H1 (cell line): Measurements from ENCODE around the gene ZNF471. TPM values are rescaled to one million over a fixed set of nuclear protein-coding genes. Genes with fewer than 3 reads are reported as not detected.
A peak's percentile ranks its signal among the peaks of the same experiment; 100 is the strongest.

Experiments
- CTCF ChIA-PET: fragments of 300-600 bp; sonication (Branson Sonifier 250); formaldehyde crosslinking; loops from one replicate; lab custom pipeline; 2021; ENCODE audit not compliant: partially characterized antibody; lab: Charles Lee
- POLR2A ChIA-PET: fragments of 300-600 bp; sonication (Branson Sonifier 250); formaldehyde crosslinking; loops from one replicate; lab custom pipeline; 2021; ENCODE audit warnings: inconsistent platforms; ENCODE audit not compliant: partially characterized antibody; lab: Charles Lee
- DNase-seq, 2 experiments: peaks; one replicate each; pipeline versions ENCODE4 v3.0.0 to v3.0.0-alpha.2; 2010 to 2022; ENCODE audit warnings: low spot score in 2 of 2, low read depth in 1 of 2, mixed read lengths in 1 of 2
- FAIRE-seq: peaks from 2 replicates; lab custom pipeline; 2011; peaks lifted over from hg19 to GRCh38; lab: Jason Lieb, UNC
- H2AFZ ChIP-seq: 2 replicates; pipeline ENCODE4 v1.8.1; 2012; ENCODE audit warnings: low read length, inconsistent platforms
- H2AK5ac ChIP-seq: 2 replicates; pipeline ENCODE4 v1.6.1; 2013; ENCODE audit warnings: low read depth, low read length
- H2BK120ac ChIP-seq: replicated peaks from 2 replicates; pipeline ENCODE3; 2013; ENCODE audit warnings: low read depth, low read length, inconsistent platforms
- H2BK12ac ChIP-seq: 2 replicates; pipeline ENCODE4 v1.6.1; 2013; ENCODE audit warnings: low read depth, low read length
- H2BK15ac ChIP-seq: 2 replicates; pipeline ENCODE4 v1.6.1; 2013; ENCODE audit warnings: low read length
- H2BK20ac ChIP-seq: 2 replicates; pipeline ENCODE4 v1.6.1; 2013; ENCODE audit warnings: low read length
- H2BK5ac ChIP-seq: 2 replicates; pipeline ENCODE4 v1.6.1; 2013; ENCODE audit warnings: low read depth, low read length
- H3K14ac ChIP-seq: 2 replicates; pipeline ENCODE4 v1.6.1; 2013; ENCODE audit warnings: inconsistent platforms; ENCODE audit not compliant: insufficient read length
- H3K18ac ChIP-seq: 2 replicates; pipeline ENCODE4 v1.6.1; 2013; ENCODE audit warnings: low read length; ENCODE audit errors: extremely low read depth
- H3K23ac ChIP-seq: 2 replicates; pipeline ENCODE4 v1.6.1; 2013; ENCODE audit warnings: inconsistent platforms; ENCODE audit not compliant: insufficient read length
- H3K23me2 ChIP-seq: 2 replicates; pipeline ENCODE4 v1.6.1; 2013; ENCODE audit warnings: low read depth, low read length
- H3K27ac ChIP-seq: 2 replicates; pipeline ENCODE4 v1.6.1; 2011; ENCODE audit warnings: low read depth, low read length, inconsistent platforms
- H3K27me3 ChIP-seq, 4 experiments: replicated peaks in 1 of 4; 1 replicate in 1 of 4; 2 replicates in 3 of 4; pipeline versions ENCODE4 v1.6.1 to v1.8.1; 2011 to 2013; ENCODE audit warnings: low read length in 3 of 4, mild to moderate bottlenecking in 3 of 4, inconsistent platforms in 2 of 4, mixed read lengths in 2 of 4, moderate library complexity in 1 of 4; ENCODE audit not compliant: control insufficient read depth in 3 of 4, insufficient read depth in 3 of 4; ENCODE audit errors: extremely low read depth in 1 of 4
- H3K36me3 ChIP-seq, 4 experiments: 2 replicates each; pipeline versions ENCODE4 v1.6.1 to v1.8.1; 2011 to 2013; ENCODE audit warnings: mild to moderate bottlenecking in 4 of 4, low read length in 3 of 4, moderate library complexity in 2 of 4, control low read depth in 1 of 4, inconsistent platforms in 1 of 4; ENCODE audit not compliant: insufficient read depth in 4 of 4, control insufficient read depth in 2 of 4
- H3K4ac ChIP-seq: replicated peaks from 2 replicates; pipeline ENCODE3; 2013; ENCODE audit warnings: low read length, low read depth, mixed read lengths, inconsistent platforms; ENCODE audit not compliant: insufficient read length
- H3K4me1 ChIP-seq, 4 experiments: replicated peaks in 1 of 4; 1 replicate in 1 of 4; 2 replicates in 3 of 4; pipeline versions ENCODE4 v1.6.1 to v1.8.1; 2011 to 2013; ENCODE audit warnings: low read length in 3 of 4, inconsistent platforms in 2 of 4, mixed read lengths in 1 of 4; ENCODE audit not compliant: insufficient read depth in 4 of 4, control insufficient read depth in 3 of 4
- H3K4me2 ChIP-seq, 2 experiments: 2 replicates each; pipeline versions ENCODE4 v1.6.1 to v1.8.1; 2011 to 2013; ENCODE audit warnings: low read depth in 2 of 2, low read length in 2 of 2, control low read depth in 1 of 2, inconsistent platforms in 1 of 2, mild to moderate bottlenecking in 1 of 2; ENCODE audit not compliant: insufficient read depth in 1 of 2
- H3K4me3 ChIP-seq, 4 experiments: fragments of 200-600, 300-600 bp in 1 of 4; sonication (generic), shearing (Covaris generic), sonication (Bioruptor Twin) in 1 of 4; 2 replicates each; pipeline versions ENCODE4 v1.5.1 to v1.8.1; 2011 to 2016; ENCODE audit warnings: low read length in 4 of 4, low read depth in 3 of 4, control low read depth in 2 of 4, inconsistent platforms in 2 of 4, mild to moderate bottlenecking in 2 of 4, mixed read lengths in 1 of 4, moderate library complexity in 1 of 4; ENCODE audit not compliant: insufficient read depth in 2 of 4; ENCODE audit errors: extremely low read depth in 1 of 4
- H3K56ac ChIP-seq: replicated peaks from 2 replicates; pipeline ENCODE3; 2013; ENCODE audit warnings: low read depth, mild to moderate bottlenecking, mixed read lengths, low read length, inconsistent platforms; ENCODE audit not compliant: insufficient read length
- H3K79me1 ChIP-seq: 2 replicates; pipeline ENCODE4 v1.6.1; 2013; ENCODE audit warnings: low read depth, low read length, control low read depth
- H3K79me2 ChIP-seq, 2 experiments: 2 replicates each; pipeline versions ENCODE4 v1.6.1 to v1.8.1; 2012 to 2013; ENCODE audit warnings: low read length in 2 of 2, mild to moderate bottlenecking in 2 of 2, inconsistent platforms in 1 of 2; ENCODE audit not compliant: insufficient read depth in 2 of 2, control insufficient read depth in 1 of 2
- H3K9ac ChIP-seq, 4 experiments: replicated peaks in 1 of 4; 1 replicate in 1 of 4; 2 replicates in 3 of 4; pipeline versions ENCODE4 v1.6.1 to v1.8.1; 2011 to 2013; ENCODE audit warnings: low read depth in 3 of 4, low read length in 3 of 4, control low read depth in 2 of 4, mild to moderate bottlenecking in 2 of 4, moderate library complexity in 2 of 4, inconsistent platforms in 1 of 4; ENCODE audit errors: extremely low read depth in 1 of 4
- H3K9me3 ChIP-seq, 2 experiments: 2 replicates each; pipeline versions ENCODE4 v1.6.1 to v1.8.1; 2012 to 2013; ENCODE audit warnings: mild to moderate bottlenecking in 2 of 2, moderate library complexity in 2 of 2, control low read depth in 1 of 2, inconsistent platforms in 1 of 2, low read depth in 1 of 2, low read length in 1 of 2, mixed read lengths in 1 of 2; ENCODE audit not compliant: insufficient read depth in 2 of 2
- H4K20me1 ChIP-seq, 2 experiments: replicated peaks in 1 of 2; 2 replicates each; pipeline versions ENCODE3 to v1.8.1; 2011 to 2013; ENCODE audit warnings: inconsistent platforms in 2 of 2, low read length in 2 of 2, mild to moderate bottlenecking in 1 of 2; ENCODE audit not compliant: insufficient read depth in 2 of 2, control insufficient read depth in 1 of 2
- H4K5ac ChIP-seq: 2 replicates; pipeline ENCODE4 v1.6.1; 2013; ENCODE audit warnings: low read length, low read depth, mixed read lengths, inconsistent platforms; ENCODE audit not compliant: insufficient read length
- H4K8ac ChIP-seq: 2 replicates; pipeline ENCODE4 v1.8.0; 2013; ENCODE audit warnings: mild to moderate bottlenecking, moderate library complexity, low read length, inconsistent platforms; ENCODE audit not compliant: insufficient read depth; ENCODE audit errors: extremely low read depth
- H4K91ac ChIP-seq: replicated peaks from 2 replicates; pipeline ENCODE3; 2013; ENCODE audit warnings: low read length, mixed read lengths, inconsistent platforms; ENCODE audit not compliant: insufficient read length
- CEBPB ChIP-seq: IDR thresholded peaks from 2 replicates; pipeline ENCODE4 v1.6.1; 2012; ENCODE audit warnings: low read depth, low read length
- RAD21 ChIP-seq, 2 experiments: IDR thresholded peaks in 1 of 2; conservative IDR thresholded peaks in 1 of 2; 2 replicates each; pipeline ENCODE4 v1.6.1; 2011; ENCODE audit warnings: low read depth in 2 of 2, low read length in 2 of 2, improper control_type of control experiment in 1 of 2, inconsistent platforms in 1 of 2, mild to moderate bottlenecking in 1 of 2, moderate library complexity in 1 of 2
- WGBS, 2 experiments: shearing (Covaris generic) in 1 of 2; methylation state at CpG; one replicate each; pipeline versions ENCODE4 v1.1.6 to v1.1.7; 2013 to 2015; ENCODE audit warnings: low lambda C conversion rate in 2 of 2, mixed read lengths in 2 of 2, inconsistent platforms in 1 of 2, low coverage in 1 of 2, missing lambda C conversion rate in 1 of 2; ENCODE audit not compliant: insufficient replicate concordance in 2 of 2, insufficient coverage in 1 of 2, insufficient read length in 1 of 2; ENCODE audit errors: extremely low coverage in 1 of 2, missing lambda C conversion rate in 1 of 2; 5-methylcytosine and 5-hydroxymethylcytosine counted together
- polyA plus RNA-seq, 7 experiments: library from polyadenylated mRNA; depleted of rRNA in 3 of 7; stranded (reverse) in 5 of 7; unstranded in 2 of 7; fragments of >200 nt in 5 of 7; fragments of 200-250 nt in 2 of 7; gene quantifications; 1 replicate in 5 of 7; 2 replicates in 1 of 7; 4 replicates in 1 of 7; pipeline versions ENCODE4 v1.2.1 to v1.2.3, GENCODE V29; 2011 to 2013; ENCODE audit warnings: missing spikeins in 2 of 7, mixed read lengths in 2 of 7
- total RNA-seq: library from RNA; stranded (reverse); fragmentation: NEBNext Ultra II Directional; extraction: Animal tissue kit (Norgen Biotek cat#: 25700); gene quantifications from 2 replicates; pipeline ENCODE4 v1.2.1, GENCODE V29; 2021

The ZNF471 gene
- total and polyA plus RNA-seq, 2 of the 8 experiments (the other 6 are each of a cell fraction or from before 2014, with no cell fraction given) = 0.73 to 0.74 TPM

- H3K4me3 ChIP-seq = no peak overlapping the region
- no peaks in the 10 kb centered on the region for H4K20me1 ChIP-seq
- H2BK5ac ChIP-seq = no peak overlapping the region
These were observed 36.1 kb downstream of the ZNF471 start for GRCh38 chr19:56543776-56544175.

More at GRCh38 chr19:56543776-56544175, 36.1 kb downstream of the ZNF471 start:
- H4K91ac ChIP-seq = no peak overlapping the region
- H4K8ac ChIP-seq = no peak overlapping the region
- no peak overlapping the region for H4K5ac ChIP-seq
- H3K4ac ChIP-seq = no peak overlapping the region
- no peak overlapping the region for H2BK20ac ChIP-seq
- no peak overlapping the region for H3K18ac ChIP-seq
- H3K79me2 ChIP-seq = no peaks in the 10 kb centered on the region
- TF ChIP-seq CEBPB = peak; percentile 23; the same call in 1 of the 2 replicates
- TF ChIP-seq RAD21 (IDR thresholded peaks at IDR 0.05 in 1 of 2, conservative IDR thresholded peaks at IDR 0.05 in 1 of 2; ENCODE audit: low read depth in 2 of 2, low read length in 2 of 2) = no peak
- WGBS, 2 experiments = 89% methylated on average over 2 of the region's 2 CpGs; no CpG with 5 or more reads in 1 of the 2 experiments
- H3K23me2 ChIP-seq = peaks cover 5% of the 10 kb centered on the region; the same call in 1 of the 2 replicates
- no peak overlapping the region for H3K9ac ChIP-seq
- H3K14ac ChIP-seq = no peak overlapping the region
- no peak overlapping the region for H2BK15ac ChIP-seq
- peaks cover 8 to 12% of the 10 kb centered on the region in 2 experiments; a peak in 3 of 4 replicates for H3K9me3 ChIP-seq
- FAIRE-seq (no peak), DNase-seq (no peak)
- H2AK5ac ChIP-seq = no peak overlapping the region
- H3K27me3 ChIP-seq = no peaks in the 10 kb centered on the region
- no peak overlapping the region for H2BK12ac ChIP-seq
- no peak overlapping the region for H3K4me2 ChIP-seq
- ChIA-PET CTCF (interaction anchor here (1.5 kb wide), 1 partner anchor 151 kb away, joined by 3 read pairs; no protein-coding TSS in a partner anchor), POLR2A (no interaction called here)
- H2AFZ ChIP-seq = no peak overlapping the region
- no peak overlapping the region for H3K56ac ChIP-seq
- H2BK120ac ChIP-seq = no peak overlapping the region
- H3K79me1 ChIP-seq = no peaks in the 10 kb centered on the region
- H3K23ac ChIP-seq = no peak overlapping the region
- H3K4me1 ChIP-seq = peaks cover 0 to 2% (median 0%) of the 10 kb centered on the region in 4 experiments; a peak in 1 of 7 replicates
- H3K27ac ChIP-seq = no peak overlapping the region
- H3K36me3 ChIP-seq = peaks cover 0 to 12% (median 4%) of the 10 kb centered on the region in 4 experiments; a peak in 3 of 8 replicates
